LNCaP clone FGC (cell line): Measurements from ENCODE around the gene PLAC9.

Experiments
- DNase-seq: peaks from one replicate; pipeline ENCODE4 v3.0.0-alpha.2; 2011; ENCODE audit warnings: low read depth
- H3K4me3 ChIP-seq: 2 replicates; pipeline ENCODE4 v1.5.1; 2011; ENCODE audit warnings: mild to moderate bottlenecking, low read depth, low read length, control low read depth
- TF ChIP-seq, protein P1 (sequence below): IDR thresholded peaks from 2 replicates; pipeline ENCODE4 v1.5.1; 2012; ENCODE audit warnings: mild to moderate bottlenecking; ENCODE audit not compliant: control insufficient read depth, insufficient read depth; ENCODE audit errors: extremely low read depth

PLAC9 gene

DNA sequence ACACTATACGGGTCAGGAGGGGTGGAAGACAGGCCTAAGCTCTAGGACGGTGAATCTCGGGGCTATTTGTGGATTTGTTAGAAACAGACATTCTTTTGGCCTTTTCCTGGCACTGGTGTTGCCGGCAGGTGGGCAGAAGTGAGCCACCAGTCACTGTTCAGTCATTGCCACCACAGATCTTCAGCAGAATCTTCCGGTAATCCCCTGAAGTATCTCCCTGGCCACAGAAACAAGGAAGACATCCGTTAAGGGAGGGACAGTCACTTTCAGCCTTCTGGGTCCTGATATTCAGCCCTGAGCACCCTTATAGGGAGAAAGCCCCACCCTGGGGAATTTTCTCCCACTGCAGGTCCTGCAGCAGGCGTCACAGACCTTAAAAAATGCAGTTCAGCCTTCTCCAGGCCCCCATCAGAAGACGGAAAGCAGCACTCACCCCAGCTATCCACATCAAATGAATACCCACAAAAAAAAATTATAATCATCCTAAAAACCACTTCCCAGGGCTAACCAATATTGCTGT lies 23.2 kb downstream of the PLAC9 start:
- TF ChIP-seq, protein P1, sequence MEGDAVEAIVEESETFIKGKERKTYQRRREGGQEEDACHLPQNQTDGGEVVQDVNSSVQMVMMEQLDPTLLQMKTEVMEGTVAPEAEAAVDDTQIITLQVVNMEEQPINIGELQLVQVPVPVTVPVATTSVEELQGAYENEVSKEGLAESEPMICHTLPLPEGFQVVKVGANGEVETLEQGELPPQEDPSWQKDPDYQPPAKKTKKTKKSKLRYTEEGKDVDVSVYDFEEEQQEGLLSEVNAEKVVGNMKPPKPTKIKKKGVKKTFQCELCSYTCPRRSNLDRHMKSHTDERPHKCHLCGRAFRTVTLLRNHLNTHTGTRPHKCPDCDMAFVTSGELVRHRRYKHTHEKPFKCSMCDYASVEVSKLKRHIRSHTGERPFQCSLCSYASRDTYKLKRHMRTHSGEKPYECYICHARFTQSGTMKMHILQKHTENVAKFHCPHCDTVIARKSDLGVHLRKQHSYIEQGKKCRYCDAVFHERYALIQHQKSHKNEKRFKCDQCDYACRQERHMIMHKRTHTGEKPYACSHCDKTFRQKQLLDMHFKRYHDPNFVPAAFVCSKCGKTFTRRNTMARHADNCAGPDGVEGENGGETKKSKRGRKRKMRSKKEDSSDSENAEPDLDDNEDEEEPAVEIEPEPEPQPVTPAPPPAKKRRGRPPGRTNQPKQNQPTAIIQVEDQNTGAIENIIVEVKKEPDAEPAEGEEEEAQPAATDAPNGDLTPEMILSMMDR: no peak
- no peak overlapping the region for H3K4me3 ChIP-seq

DNA sequence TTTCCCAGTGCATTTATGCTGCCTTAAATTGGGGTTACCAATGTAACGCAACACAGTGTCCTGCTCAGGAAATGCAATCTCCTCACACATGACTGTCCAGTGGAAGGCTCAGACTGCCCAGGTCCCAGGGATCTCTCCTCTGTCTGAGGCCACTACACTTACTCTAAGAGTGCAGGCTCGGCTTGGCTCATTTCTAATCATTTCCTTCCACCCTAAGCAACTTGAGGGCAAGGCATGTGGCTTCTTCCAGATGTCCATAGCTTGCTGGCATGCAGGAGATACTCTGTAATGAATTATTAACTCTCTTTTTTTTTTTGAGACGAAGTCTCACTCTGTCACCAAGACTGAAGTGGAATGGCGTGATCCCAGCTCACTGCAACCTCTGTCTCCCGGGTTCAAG lies 23.7 kb downstream of the PLAC9 start:
- DNase-seq: no peak
- TF ChIP-seq, protein P1: no peak
- H3K4me3 ChIP-seq: no peak overlapping the region

More for the DNA sequence above, 23.2 kb downstream of the PLAC9 start:
- DNase-seq: no peak

DNA sequence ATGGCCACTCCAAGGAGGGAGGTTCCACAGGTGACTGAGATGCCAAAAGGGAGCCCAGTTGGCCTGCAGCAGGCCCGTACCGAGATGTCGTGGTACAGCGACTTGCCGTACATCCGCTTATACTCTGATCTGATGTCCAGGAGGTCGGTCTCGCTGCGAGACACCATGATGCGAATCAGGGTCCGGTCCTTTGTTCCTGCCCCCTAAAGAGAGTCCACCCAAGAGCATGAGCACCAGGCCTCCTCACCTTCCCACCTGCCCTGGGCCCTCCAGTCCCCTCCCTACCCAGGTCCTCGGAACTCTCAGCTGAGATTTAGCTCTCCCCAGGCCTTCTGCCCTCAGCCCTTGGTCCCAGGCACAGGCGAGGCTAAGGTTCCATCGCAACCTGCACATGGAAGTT lies 25.0 kb downstream of the PLAC9 start:
- H3K4me3 ChIP-seq: no peak overlapping the region
- TF ChIP-seq, protein P1: no peak
- DNase-seq: no peak

DNA sequence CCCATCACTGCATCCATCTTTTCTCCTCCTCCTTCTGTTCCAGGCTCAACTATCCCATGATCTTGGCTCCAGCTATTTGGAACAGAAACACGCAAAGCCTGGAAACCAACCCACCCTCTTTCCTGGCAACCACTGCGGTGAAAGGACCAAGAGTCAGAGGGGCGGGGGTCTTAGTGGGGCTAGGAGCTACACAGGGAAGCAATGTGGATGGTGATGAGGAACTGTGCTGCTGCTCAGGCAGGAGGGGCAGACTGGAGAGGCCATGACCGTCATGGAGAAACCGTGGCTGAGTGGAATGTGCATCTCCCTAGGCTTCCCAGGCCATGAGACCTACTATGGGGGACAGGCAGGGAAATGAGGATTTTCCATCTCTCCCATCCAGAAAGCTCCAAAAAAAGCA lies 25.6 kb downstream of the PLAC9 start:
- H3K4me3 ChIP-seq: no peak overlapping the region
- TF ChIP-seq, protein P1: no peak

DNA sequence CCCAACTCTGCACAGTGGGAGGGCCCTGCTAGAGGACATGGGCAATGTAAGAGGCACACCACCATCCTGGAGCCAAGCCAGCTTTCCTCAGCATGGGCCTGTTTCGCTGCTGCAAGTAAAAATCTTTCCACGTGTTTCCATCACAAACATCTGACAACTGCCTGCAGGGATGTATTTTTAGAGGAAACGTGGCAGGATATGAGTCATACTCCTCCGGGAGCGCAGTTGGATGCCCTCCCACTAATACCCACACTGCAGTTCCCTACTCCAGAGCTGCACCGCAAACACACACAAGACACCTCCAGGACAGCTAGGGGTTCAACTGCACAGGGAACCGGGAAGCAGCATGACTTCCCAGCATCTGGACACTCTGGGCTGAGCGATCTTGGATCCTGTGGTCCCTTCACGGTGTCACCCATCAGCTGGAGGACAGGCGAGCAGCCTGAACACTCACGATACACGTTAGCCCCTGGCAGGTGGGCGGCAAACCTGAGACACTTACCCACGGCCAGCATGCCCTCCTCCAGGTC lies 26.1 kb downstream of the PLAC9 start:
- TF ChIP-seq, protein P1: no peak
- DNase-seq: no peak
- H3K4me3 ChIP-seq: no peak overlapping the region

More for the DNA sequence above, 25.6 kb downstream of the PLAC9 start:
- no peak for DNase-seq

DNA sequence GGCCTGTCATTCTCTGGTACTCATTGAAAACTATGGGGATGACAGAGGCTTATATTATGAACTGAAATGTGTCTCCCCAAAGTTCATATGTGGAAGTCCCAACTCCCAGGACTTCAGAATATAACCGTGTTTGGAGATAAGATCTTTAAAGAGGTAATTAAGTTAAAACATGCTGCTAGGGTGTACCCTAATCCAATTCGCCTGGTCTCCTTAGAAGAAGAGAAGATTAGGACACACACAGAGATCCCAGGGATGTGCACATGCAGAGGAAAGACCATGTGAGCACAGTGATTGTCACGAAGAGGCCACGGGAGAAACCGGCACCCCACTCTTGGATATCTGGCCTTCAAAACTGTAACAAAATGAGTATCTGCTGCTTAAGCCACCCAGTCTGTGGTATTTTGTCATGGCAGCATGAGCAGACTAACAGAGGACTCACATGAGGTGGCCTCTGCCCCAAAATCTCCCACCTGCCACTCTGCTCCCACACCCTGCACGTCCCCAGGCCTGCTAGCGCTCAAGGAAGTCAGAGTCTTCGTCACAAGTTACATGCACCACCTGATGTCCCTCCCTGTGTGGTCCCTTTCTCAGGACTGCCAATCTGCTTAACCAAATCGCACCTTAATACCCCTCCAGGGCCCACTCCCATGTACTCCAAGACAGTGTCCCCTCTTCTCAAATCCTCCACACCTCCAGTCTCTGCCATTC lies 26.8 kb downstream of the PLAC9 start:
- no peak overlapping the region for H3K4me3 ChIP-seq
- no peak for DNase-seq
- TF ChIP-seq, protein P1: no peak
